Testis (tissue), 3 donors: Measurements from ENCODE around the gene SESTD1. TPM values are rescaled to one million over a fixed set of nuclear protein-coding genes. Genes with fewer than 3 reads are reported as not detected.

Source experiments
- DNase-seq: peaks from one replicate; pipeline ENCODE4 v3.0.0-alpha.2; 2019
- H3K27ac ChIP-seq, 2 donors: fragments of 200-600 bp; sonication (generic); one replicate each; pipeline ENCODE4 v1.5.1; 2019
- H3K27me3 ChIP-seq: fragments of 200-600 bp; sonication (generic); one replicate; pipeline ENCODE4 v1.5.1; 2019
- H3K36me3 ChIP-seq: fragments of 200-600 bp; sonication (generic); one replicate; pipeline ENCODE4 v1.5.1; 2017; ENCODE audit warnings: low read depth; ENCODE audit errors: missing control alignments
- H3K4me1 ChIP-seq: fragments of 200-600 bp; sonication (generic); one replicate; pipeline ENCODE4 v1.5.1; 2019
- H3K4me3 ChIP-seq, 2 donors: fragments of 200-600 bp; sonication (generic); one replicate each; pipeline ENCODE4 v1.5.1; 2017 to 2019
- H3K9me3 ChIP-seq: fragments of 200-600 bp; sonication (generic); one replicate; pipeline ENCODE4 v1.5.1; 2017
- POLR2A ChIP-seq: fragments of 450-650 bp; IDR thresholded peaks from one replicate; pipeline ENCODE4 v1.6.1; 2017; ENCODE audit warnings: antibody characterized with exemption, mild to moderate bottlenecking, moderate library complexity
- WGBS, 2 donors: methylation state at CpG; one replicate each; pipeline ENCODE4 v1.1.5; 2018; 5-methylcytosine and 5-hydroxymethylcytosine counted together
- intact Hi-C: fragments of 100-400 bp; cut with DNase I; formaldehyde crosslinking; loops from one replicate; pipeline ENCODE4 v1.15.1; 2023; ENCODE audit warnings: low total_unique reads
- polyA plus RNA-seq: library from polyadenylated mRNA; stranded (reverse); fragments of 350-450 nt; fragmentation: Illumina TruSeq; extraction: RNeasy Lipid Tissue Mini Kit (QIAGEN cat#74804); gene quantifications from one replicate; pipeline ENCODE4 v1.2.3, GENCODE V29; 2014; ENCODE audit warnings: low read depth, low replicate concordance; ENCODE audit not compliant: insufficient read depth
- total RNA-seq, 2 donors: library from RNA; depleted of rRNA; stranded (reverse); fragments of >200 nt; gene quantifications; one replicate each; pipeline ENCODE4 v1.2.3, GENCODE V29; 2016
- TF ChIP-seq, protein P1 (sequence below), 3 experiments: fragments of 450-650 bp in 2 of 3; fragments of 200-600 bp in 1 of 3; sonication (generic) in 1 of 3; IDR thresholded peaks; one replicate each; pipeline ENCODE4 v1.5.1; 2016 to 2019; ENCODE audit warnings: antibody characterized with exemption in 3 of 3, mild to moderate bottlenecking in 2 of 3, moderate library complexity in 1 of 3

SESTD1 gene
- total and polyA plus RNA-seq, 3 donors from 2014 or later, result 50.0 to 94.5 (median 56.1) TPM

DNA sequence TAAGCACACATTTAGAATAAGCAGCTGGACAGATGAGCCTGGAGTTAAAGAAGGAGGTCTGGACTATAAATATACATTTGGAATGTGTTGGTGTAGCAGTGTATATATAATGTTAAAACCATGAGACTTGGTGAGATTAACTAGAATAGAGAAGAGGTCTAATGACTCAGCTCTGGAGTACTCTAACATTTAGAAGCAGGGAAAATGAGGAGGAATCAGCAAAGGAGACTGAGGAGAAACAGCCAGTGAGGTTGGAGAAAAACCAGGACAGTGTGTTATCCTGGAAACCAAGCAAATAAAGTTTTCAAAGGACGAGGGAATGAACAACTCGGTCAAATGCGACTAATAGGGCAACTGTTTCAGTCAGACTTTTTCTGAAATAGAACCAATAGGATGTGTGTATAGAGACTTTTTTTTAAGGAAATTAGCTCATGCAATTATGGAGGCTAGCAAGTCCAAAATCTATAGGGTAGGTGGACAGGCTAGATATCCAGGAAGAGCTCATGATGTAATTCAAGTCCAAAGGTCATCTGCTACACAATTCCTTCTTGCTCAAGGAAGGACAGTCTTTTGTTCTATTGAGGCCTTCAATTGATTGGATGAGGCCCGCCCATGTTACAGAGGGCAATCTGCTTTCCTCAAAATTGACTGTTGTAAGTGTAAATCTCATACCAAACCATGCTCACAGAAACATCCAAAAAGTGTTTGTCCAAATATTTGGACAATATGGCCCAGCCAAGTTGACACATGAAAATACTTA, 10.8 kb upstream of the SESTD1 start:
- Histone ChIP-seq H3K9me3 (no peaks in the 10 kb centered on the region), H3K4me3 (no peak overlapping the region), H3K4me1 (peaks cover 16% of the 10 kb centered on the region), H3K36me3 (no peaks in the 10 kb centered on the region), H3K27ac (peak overlapping the region; percentile 40 to 85), H3K27me3 (no peaks in the 10 kb centered on the region)
- TF ChIP-seq, protein P1, sequence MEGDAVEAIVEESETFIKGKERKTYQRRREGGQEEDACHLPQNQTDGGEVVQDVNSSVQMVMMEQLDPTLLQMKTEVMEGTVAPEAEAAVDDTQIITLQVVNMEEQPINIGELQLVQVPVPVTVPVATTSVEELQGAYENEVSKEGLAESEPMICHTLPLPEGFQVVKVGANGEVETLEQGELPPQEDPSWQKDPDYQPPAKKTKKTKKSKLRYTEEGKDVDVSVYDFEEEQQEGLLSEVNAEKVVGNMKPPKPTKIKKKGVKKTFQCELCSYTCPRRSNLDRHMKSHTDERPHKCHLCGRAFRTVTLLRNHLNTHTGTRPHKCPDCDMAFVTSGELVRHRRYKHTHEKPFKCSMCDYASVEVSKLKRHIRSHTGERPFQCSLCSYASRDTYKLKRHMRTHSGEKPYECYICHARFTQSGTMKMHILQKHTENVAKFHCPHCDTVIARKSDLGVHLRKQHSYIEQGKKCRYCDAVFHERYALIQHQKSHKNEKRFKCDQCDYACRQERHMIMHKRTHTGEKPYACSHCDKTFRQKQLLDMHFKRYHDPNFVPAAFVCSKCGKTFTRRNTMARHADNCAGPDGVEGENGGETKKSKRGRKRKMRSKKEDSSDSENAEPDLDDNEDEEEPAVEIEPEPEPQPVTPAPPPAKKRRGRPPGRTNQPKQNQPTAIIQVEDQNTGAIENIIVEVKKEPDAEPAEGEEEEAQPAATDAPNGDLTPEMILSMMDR (IDR thresholded peaks at IDR 0.05), result no peak
- TF ChIP-seq POLR2A, result no peak
- DNase-seq, result no peak
- intact Hi-C loops, result no loop called here
- 65 to 82% methylated on average over 4 of the region's 4 CpGs for WGBS, 2 donors

DNA sequence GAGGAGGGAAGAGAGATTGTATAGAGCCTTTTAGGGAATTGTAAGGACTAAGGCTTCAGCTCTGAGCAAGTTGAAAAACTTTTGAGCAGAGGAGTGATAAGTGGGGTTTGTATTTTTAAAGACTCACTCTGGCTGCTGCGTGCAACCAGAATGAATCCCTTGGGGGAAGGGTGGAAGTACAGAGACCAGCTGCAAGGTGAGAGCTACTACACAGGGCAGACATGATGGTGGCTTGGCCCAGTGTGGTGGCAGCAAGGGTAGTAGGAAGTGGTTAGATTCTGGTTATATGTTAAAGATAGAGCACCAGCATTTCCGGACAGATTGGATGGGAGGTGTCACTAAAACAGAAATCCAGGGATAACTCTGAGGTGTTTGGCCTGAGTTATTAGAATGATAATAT, 10.1 kb upstream of the SESTD1 start:
- no peak for DNase-seq
- no peak for TF ChIP-seq POLR2A
- TF ChIP-seq, protein P1 (IDR thresholded peaks at IDR 0.05), result no peak
- WGBS, 2 donors, result 60 to 61% methylated on average over 2 of the region's 2 CpGs
- intact Hi-C loops, result no loop called here
- no peaks in the 10 kb centered on the region for H3K36me3 ChIP-seq
- H3K27ac ChIP-seq, result peak overlapping the region; percentile 40 to 85
- H3K4me1 ChIP-seq, result peaks cover 16% of the 10 kb centered on the region
- H3K27me3 ChIP-seq, result no peaks in the 10 kb centered on the region
- H3K9me3 ChIP-seq, result no peaks in the 10 kb centered on the region
- H3K4me3 ChIP-seq, result no peak overlapping the region

DNA sequence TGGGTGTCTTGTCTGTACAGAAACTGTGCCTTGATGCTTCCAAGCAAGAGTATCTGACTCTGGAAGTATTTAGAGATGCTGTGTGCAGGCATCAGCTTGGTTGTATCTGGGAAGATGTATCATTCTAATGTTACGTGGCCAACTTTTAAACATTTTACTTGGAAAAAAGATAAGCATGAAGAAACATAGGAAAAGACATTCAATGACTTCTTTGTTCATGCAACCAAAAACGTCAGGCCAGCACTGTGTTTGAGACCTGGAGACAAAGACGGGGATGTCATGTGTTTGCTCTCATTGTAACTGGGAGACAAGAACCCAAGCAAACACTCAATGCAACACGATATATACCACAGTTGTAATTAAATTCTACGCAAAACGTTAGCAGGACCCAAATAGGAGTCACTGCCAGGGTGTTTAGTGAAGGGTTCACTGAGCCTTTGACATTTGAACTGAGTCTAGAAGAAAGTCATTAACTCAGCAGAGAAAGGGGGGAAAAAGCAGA, 8.9 kb upstream of the SESTD1 start:
- 67 to 77% methylated on average over 6 of the region's 6 CpGs for WGBS, 2 donors
- Histone ChIP-seq H3K27ac (peak overlapping the region; percentile 68 to 85), H3K9me3 (no peaks in the 10 kb centered on the region), H3K27me3 (no peaks in the 10 kb centered on the region), H3K36me3 (no peaks in the 10 kb centered on the region), H3K4me3 (no peak overlapping the region), H3K4me1 (peaks cover 16% of the 10 kb centered on the region)
- TF ChIP-seq, protein P1 (IDR thresholded peaks at IDR 0.05), result no peak
- no peak for TF ChIP-seq POLR2A
- DNase-seq, result peak; percentile 84
- intact Hi-C loops, result no loop called here

DNA sequence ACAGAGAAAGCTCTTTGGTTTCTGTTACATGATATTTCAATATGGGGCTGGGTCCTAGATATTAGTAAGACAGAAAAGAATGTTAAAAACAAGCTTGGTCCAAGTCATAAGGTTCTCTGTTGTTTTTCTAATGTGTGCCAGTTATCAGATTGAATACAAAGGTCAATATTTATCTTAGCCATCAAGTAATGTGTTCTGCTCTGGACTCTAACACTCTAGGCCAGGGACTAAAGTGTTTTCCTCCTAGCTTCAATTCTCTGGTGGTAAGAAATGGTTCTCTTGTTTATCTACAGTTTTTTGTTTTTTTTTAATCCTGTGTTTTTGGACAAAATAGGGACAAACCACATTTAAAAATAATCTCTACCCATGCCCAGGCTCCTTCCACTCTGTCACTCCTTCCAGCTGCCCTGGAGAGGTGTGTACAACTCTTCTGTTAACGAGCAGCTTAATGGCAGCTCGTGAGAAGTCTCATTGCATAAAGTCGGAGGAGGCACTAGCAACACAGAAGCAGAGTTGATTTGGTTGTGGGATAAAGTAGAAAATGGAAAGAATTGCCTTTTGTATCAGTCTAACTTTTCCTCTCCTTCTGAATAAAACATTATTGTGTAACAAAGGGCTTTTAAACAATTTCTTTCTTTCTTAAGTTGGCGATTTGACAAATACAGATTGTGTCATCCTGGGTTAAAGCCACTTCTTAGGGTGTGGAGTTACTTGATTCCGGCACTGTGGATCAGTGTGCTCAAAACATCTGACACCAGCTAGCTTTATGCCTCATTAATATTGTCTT, 8.0 kb upstream of the SESTD1 start:
- H3K27ac ChIP-seq, result peak overlapping the region; percentile 68 to 85
- 42 to 59% methylated on average over 5 of the region's 5 CpGs for WGBS, 2 donors
- peaks cover 16% of the 10 kb centered on the region for H3K4me1 ChIP-seq
- peak; percentile 56 for DNase-seq
- H3K36me3 ChIP-seq, result no peaks in the 10 kb centered on the region
- no peaks in the 10 kb centered on the region for H3K27me3 ChIP-seq
- H3K4me3 ChIP-seq, result no peak overlapping the region
- intact Hi-C loops, result no loop called here
- no peak for TF ChIP-seq POLR2A
- TF ChIP-seq, protein P1 (IDR thresholded peaks at IDR 0.05), result no peak
- H3K9me3 ChIP-seq, result no peaks in the 10 kb centered on the region
